Neural cell (in vitro differentiated cells): Measurements from ENCODE around the gene DNASE2. TPM values are rescaled to one million over a fixed set of nuclear protein-coding genes. Genes with fewer than 3 reads are reported as not detected.

Experiments
- H2AFZ ChIP-seq: fragments of 200-600, 300-800 bp; sonication (generic), shearing (Covaris generic); 2 replicates; pipeline ENCODE4 v1.6.0; 2014; ENCODE audit warnings: low read depth, mild to moderate bottlenecking, antibody characterized with exemption, low read length, moderate library complexity
- H3F3A ChIP-seq: fragments of 200-600 bp; shearing (Covaris generic); 2 replicates; pipeline ENCODE4 v1.6.1; 2016; ENCODE audit warnings: mild to moderate bottlenecking, moderate library complexity, mixed read lengths, antibody characterized with exemption, low read length; ENCODE audit not compliant: insufficient read depth, poor library complexity, severe bottlenecking
- H3K27ac ChIP-seq: fragments of 200-600, 300-800 bp; sonication (generic), shearing (Covaris generic); 2 replicates; pipeline ENCODE4 v1.5.1; 2014; ENCODE audit warnings: mild to moderate bottlenecking, low read length, moderate library complexity
- H3K27me3 ChIP-seq: fragments of 300-800, 200-600 bp; sonication (generic), shearing (Covaris generic); 2 replicates; pipeline ENCODE4 v1.6.0; 2014; ENCODE audit warnings: mild to moderate bottlenecking, low read depth, low read length, moderate library complexity; ENCODE audit not compliant: insufficient read depth
- H3K36me3 ChIP-seq: fragments of 300-800, 200-600 bp; sonication (generic), shearing (Covaris generic); 2 replicates; pipeline ENCODE4 v1.5.1; 2014; ENCODE audit warnings: mild to moderate bottlenecking, antibody characterized with exemption, low read length, moderate library complexity; ENCODE audit not compliant: insufficient read depth
- H3K4me2 ChIP-seq: fragments of 300-800, 200-600 bp; sonication (generic), shearing (Covaris generic); 2 replicates; pipeline ENCODE4 v1.6.0; 2014; ENCODE audit warnings: mild to moderate bottlenecking, low read length
- H3K4me3 ChIP-seq: fragments of 300-800, 200-600 bp; sonication (generic), shearing (Covaris generic); 2 replicates; pipeline ENCODE4 v1.5.1; 2014; ENCODE audit warnings: mild to moderate bottlenecking, low read length, moderate library complexity
- H3K79me2 ChIP-seq: fragments of 200-600 bp; shearing (Covaris generic); replicated peaks from 2 replicates; pipeline ENCODE4 v1.6.0; 2014; ENCODE audit warnings: mild to moderate bottlenecking, low read length, moderate library complexity; ENCODE audit not compliant: insufficient read depth
- H3K9ac ChIP-seq: fragments of 300-800, 200-600 bp; sonication (generic), shearing (Covaris generic); 2 replicates; pipeline ENCODE4 v1.6.1; 2016; ENCODE audit warnings: mild to moderate bottlenecking, low read length, mixed read lengths
- H3K9me2 ChIP-seq: fragments of 200-600 bp; shearing (Covaris generic); 2 replicates; pipeline ENCODE4 v1.6.1; 2016; ENCODE audit warnings: mild to moderate bottlenecking, low read length, mixed read lengths; ENCODE audit not compliant: insufficient read depth
- H3K9me3 ChIP-seq: fragments of 200-600, 300-800 bp; sonication (generic), shearing (Covaris generic); 2 replicates; pipeline ENCODE4 v1.6.1; 2016; ENCODE audit warnings: mild to moderate bottlenecking, mixed run types, low read length, moderate library complexity, mixed read lengths
- H4K20me1 ChIP-seq: fragments of 200-600 bp; shearing (Covaris generic); 2 replicates; pipeline ENCODE4 v1.6.1; 2016; ENCODE audit warnings: mild to moderate bottlenecking, mixed run types; ENCODE audit not compliant: insufficient read depth
- EP300 ChIP-seq: fragments of 450-650 bp; conservative IDR thresholded peaks from 2 replicates; pipeline ENCODE4 v1.6.1; 2014; ENCODE audit warnings: antibody characterized with exemption, mild to moderate bottlenecking, moderate library complexity; ENCODE audit not compliant: poor library complexity, severe bottlenecking
- EZH2 ChIP-seq: fragments of 200-600, 300-800 bp; shearing (Covaris generic), sonication (generic); IDR thresholded peaks from 2 replicates; pipeline ENCODE4 v1.6.1; 2014; ENCODE audit warnings: antibody characterized with exemption, low read length, borderline replicate concordance, mild to moderate bottlenecking; ENCODE audit not compliant: insufficient read depth, poor library complexity, severe bottlenecking
- MXI1 ChIP-seq: fragments of 450-650 bp; conservative IDR thresholded peaks from 2 replicates; pipeline ENCODE4 v1.6.1; 2014; ENCODE audit warnings: antibody characterized with exemption, mild to moderate bottlenecking; ENCODE audit not compliant: poor library complexity, severe bottlenecking
- POLR2AphosphoS5 ChIP-seq: IDR thresholded peaks from 2 replicates; pipeline ENCODE4 v1.6.1; 2012
- RAD21 ChIP-seq: fragments of 450-650 bp; conservative IDR thresholded peaks from 2 replicates; pipeline ENCODE4 v1.6.1; 2014; ENCODE audit warnings: antibody characterized with exemption, mild to moderate bottlenecking, moderate library complexity
- SMC3 ChIP-seq: fragments of 450-650 bp; conservative IDR thresholded peaks from 2 replicates; pipeline ENCODE4 v1.6.1; 2014; ENCODE audit warnings: antibody characterized with exemption, mild to moderate bottlenecking, moderate library complexity; ENCODE audit not compliant: poor library complexity
- TAF1 ChIP-seq: IDR thresholded peaks from 2 replicates; pipeline ENCODE4 v1.6.1; 2012; ENCODE audit warnings: low read depth
- polyA plus RNA-seq: library from polyadenylated mRNA; depleted of rRNA; stranded (reverse); fragments of >200 nt; gene quantifications from 2 replicates; pipeline ENCODE4 v1.2.3, GENCODE V29; 2014
- TF ChIP-seq, protein P1 (sequence below): fragments of 450-650 bp; IDR thresholded peaks from 2 replicates; pipeline ENCODE4 v1.5.1; 2014; ENCODE audit warnings: antibody characterized with exemption, mild to moderate bottlenecking, moderate library complexity; ENCODE audit not compliant: poor library complexity, severe bottlenecking

The DNASE2 gene
- polyA plus RNA-seq, 1 donor from 2014 or later, result 0.59 TPM

GRCh38 chr19:12893582-12893981, 12.3 kb upstream of the DNASE2 start:
- TF ChIP-seq EZH2 (no peak), RAD21 (no peak)
- TF ChIP-seq, protein P1, sequence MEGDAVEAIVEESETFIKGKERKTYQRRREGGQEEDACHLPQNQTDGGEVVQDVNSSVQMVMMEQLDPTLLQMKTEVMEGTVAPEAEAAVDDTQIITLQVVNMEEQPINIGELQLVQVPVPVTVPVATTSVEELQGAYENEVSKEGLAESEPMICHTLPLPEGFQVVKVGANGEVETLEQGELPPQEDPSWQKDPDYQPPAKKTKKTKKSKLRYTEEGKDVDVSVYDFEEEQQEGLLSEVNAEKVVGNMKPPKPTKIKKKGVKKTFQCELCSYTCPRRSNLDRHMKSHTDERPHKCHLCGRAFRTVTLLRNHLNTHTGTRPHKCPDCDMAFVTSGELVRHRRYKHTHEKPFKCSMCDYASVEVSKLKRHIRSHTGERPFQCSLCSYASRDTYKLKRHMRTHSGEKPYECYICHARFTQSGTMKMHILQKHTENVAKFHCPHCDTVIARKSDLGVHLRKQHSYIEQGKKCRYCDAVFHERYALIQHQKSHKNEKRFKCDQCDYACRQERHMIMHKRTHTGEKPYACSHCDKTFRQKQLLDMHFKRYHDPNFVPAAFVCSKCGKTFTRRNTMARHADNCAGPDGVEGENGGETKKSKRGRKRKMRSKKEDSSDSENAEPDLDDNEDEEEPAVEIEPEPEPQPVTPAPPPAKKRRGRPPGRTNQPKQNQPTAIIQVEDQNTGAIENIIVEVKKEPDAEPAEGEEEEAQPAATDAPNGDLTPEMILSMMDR, result no peak
- no peaks in the 10 kb centered on the region for H4K20me1 ChIP-seq
- no peaks in the 10 kb centered on the region for H3K9me3 ChIP-seq
- no peaks in the 10 kb centered on the region for H3K27me3 ChIP-seq
- H3K79me2 ChIP-seq, result no peaks in the 10 kb centered on the region
- H3K4me2 ChIP-seq, result no peak overlapping the region
- H3K4me3 ChIP-seq, result no peak overlapping the region
- no peaks in the 10 kb centered on the region for H3K36me3 ChIP-seq
- no peaks in the 10 kb centered on the region for H3K9me2 ChIP-seq
- H3F3A ChIP-seq, result no peaks in the 10 kb centered on the region
- H2AFZ ChIP-seq, result no peak overlapping the region
- H3K27ac ChIP-seq, result no peak overlapping the region
- H3K9ac ChIP-seq, result no peak overlapping the region

DNA sequence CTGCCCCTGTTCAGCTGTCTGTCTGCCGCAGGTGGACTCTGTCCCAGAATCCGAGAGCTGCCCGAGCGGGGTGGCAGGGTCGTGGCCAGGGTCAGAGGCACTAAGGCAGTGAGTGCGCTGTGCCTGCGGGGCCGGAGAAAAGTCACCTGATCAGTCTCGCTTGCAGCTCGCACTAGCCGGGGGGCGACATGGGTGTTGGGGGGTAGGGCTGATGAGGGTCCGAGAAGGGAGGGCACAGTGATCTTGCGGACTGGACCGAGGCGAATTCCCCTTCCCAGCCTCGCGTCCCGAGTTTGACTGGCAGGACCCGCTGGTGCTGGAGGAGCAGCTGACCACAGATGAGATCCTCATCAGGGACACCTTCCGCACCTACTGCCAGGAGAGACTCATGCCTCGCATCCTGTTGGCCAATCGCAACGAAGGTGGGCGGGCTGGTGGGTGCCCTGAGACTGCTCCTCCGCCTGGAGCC, 10.3 kb upstream of the DNASE2 start:
- Histone ChIP-seq H3K79me2 (no peaks in the 10 kb centered on the region), H3K9me2 (no peaks in the 10 kb centered on the region), H3K4me2 (peak overlapping the region; percentile 88), H3K27me3 (peaks cover 12% of the 10 kb centered on the region), H3K4me3 (peak overlapping the region; percentile 96), H3K27ac (no peak overlapping the region), H3F3A (no peaks in the 10 kb centered on the region), H3K9me3 (no peaks in the 10 kb centered on the region), H4K20me1 (no peaks in the 10 kb centered on the region), H3K36me3 (no peaks in the 10 kb centered on the region), H3K9ac (peak overlapping the region; percentile 59), H2AFZ (peak overlapping the region; percentile 83)
- no peak for TF ChIP-seq TAF1

DNA sequence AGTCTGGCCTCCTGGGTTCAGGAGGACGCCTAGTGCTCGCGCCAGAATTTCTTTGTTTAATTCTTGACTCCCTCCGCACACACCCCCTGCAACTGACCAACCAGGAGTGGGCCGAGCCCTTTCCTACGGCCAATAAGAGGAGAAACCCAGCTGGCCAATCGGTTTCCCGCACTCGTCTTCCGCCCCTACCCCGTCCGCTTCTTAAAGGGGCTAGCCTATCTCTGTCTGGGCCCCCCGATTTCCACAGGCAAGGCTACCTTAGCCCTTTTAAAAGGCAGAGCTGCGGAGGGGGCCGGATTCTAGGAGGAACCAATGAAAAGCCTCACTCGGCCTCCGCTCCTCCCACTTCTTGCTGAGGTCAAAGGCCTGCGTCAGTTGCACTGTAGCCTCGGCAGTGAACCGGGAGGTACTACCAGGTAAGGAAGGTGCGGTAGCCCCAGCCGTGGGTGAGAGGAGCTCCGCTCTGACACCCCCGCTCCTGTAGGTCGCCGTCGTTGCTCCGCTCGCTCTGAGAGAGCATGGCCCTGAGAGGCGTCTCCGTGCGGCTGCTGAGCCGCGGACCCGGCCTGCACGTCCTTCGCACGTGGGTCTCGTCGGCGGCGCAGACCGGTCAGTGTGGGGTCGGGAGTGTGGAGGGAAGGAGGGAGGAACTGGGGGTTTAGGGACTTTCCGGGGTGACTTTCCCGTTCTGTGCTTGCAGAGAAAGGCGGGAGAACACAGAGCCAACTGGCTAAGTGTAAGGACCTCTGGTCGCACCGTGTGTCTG, 9.7 kb upstream of the DNASE2 start, which contains the start of gene GCDH:
Gene GCDH, plus strand, starts transcription at position 374 of the 766 bp plus-strand sequence. Its CDS starts 145 bp downstream, at position 519.
- peak within 1 kb of the TSS; percentile 83 for H2AFZ ChIP-seq
- no peaks in the 10 kb centered on the region for H3F3A ChIP-seq
- H3K36me3 ChIP-seq, result no peaks in the 10 kb centered on the region
- no peaks in the 10 kb centered on the region for H4K20me1 ChIP-seq
- H3K4me2 ChIP-seq, result peak within 1 kb of the TSS; percentile 88
- no peaks in the 10 kb centered on the region for H3K79me2 ChIP-seq
- TF ChIP-seq TAF1, result no peak
- TF ChIP-seq POLR2AphosphoS5, result peak; percentile 69
- TF ChIP-seq EP300, result peak; percentile 17
- no peak for TF ChIP-seq RAD21
- TF ChIP-seq SMC3, result peak; percentile 23
- TF ChIP-seq MXI1, result peak; percentile 99
- no peaks in the 10 kb centered on the region for H3K9me3 ChIP-seq
- no peaks in the 10 kb centered on the region for H3K9me2 ChIP-seq
- H3K27ac ChIP-seq, result peak within 1 kb of the TSS; percentile 42
- H3K4me3 ChIP-seq, result peak within 1 kb of the TSS; percentile 96
- H3K9ac ChIP-seq, result peak within 1 kb of the TSS; percentile 59
- H3K27me3 ChIP-seq, result peaks cover 18% of the 10 kb centered on the region
